C4-2B (cell line): ENCODE results near the gene CEACAM18.

Source experiments
- CTCF ChIP-seq: fragments of 450-650 bp; conservative IDR thresholded peaks from 2 replicates; pipeline ENCODE4 v1.5.1; 2017; ENCODE audit warnings: mild to moderate bottlenecking
- ZFX ChIP-seq: fragments of 450-650 bp; IDR thresholded peaks from 2 replicates; pipeline ENCODE4 v1.6.1; 2017

- TF ChIP-seq CTCF (no peak), ZFX (no peak)
These were observed 2.2 kb upstream of the CEACAM18 start for GRCh38 chr19:51476164-51476563.
